HepG2 (cell line): ENCODE results near the gene SOCS1. TPM values are rescaled to one million over a fixed set of nuclear protein-coding genes. Genes with fewer than 3 reads are reported as not detected.
A peak's percentile ranks its signal among the peaks of the same experiment; 100 is the strongest.

ENCODE experiments used
- ARNT ChIP-seq: fragments of 450-650 bp; IDR thresholded peaks from 2 replicates; pipeline ENCODE4 v1.6.1; 2017
- CREM ChIP-seq, 2 experiments: sonication (generic) in 1 of 2; formaldehyde crosslinking in 1 of 2; IDR thresholded peaks; 2 replicates each; pipeline versions ENCODE4 v1.4.0 to v1.6.1; 2016 to 2020; ENCODE audit warnings: antibody characterized with exemption in 1 of 2, mild to moderate bottlenecking in 1 of 2, missing genetic modification reagents in 1 of 2
- EEA1 ChIP-seq: sonication (generic); formaldehyde crosslinking; IDR thresholded peaks from 2 replicates; pipeline ENCODE4 v1.5.1; 2020; ENCODE audit warnings: mild to moderate bottlenecking, missing genetic modification reagents, borderline replicate concordance
- HMG20A ChIP-seq: IDR thresholded peaks from 2 replicates; pipeline ENCODE4 v1.6.1; 2016; ENCODE audit warnings: borderline replicate concordance
- IKZF1 ChIP-seq: fragments of 450-650 bp; IDR thresholded peaks from 2 replicates; pipeline ENCODE4 v1.7.1; 2016
- KDM5B ChIP-seq: sonication (generic); formaldehyde crosslinking; IDR thresholded peaks from 2 replicates; pipeline ENCODE4 v1.4.0; 2020; ENCODE audit warnings: missing genetic modification reagents, mild to moderate bottlenecking, borderline replicate concordance
- MXD3 ChIP-seq: IDR thresholded peaks from 2 replicates; pipeline ENCODE4 v1.6.1; 2016; ENCODE audit warnings: mild to moderate bottlenecking, missing biosample characterization, missing genetic modification reagents
- NKX3-1 ChIP-seq: sonication (generic); formaldehyde crosslinking; IDR thresholded peaks from 2 replicates; pipeline ENCODE4 v1.5.0; 2020; ENCODE audit warnings: missing genetic modification reagents
- PRDM15 ChIP-seq: sonication (generic); formaldehyde crosslinking; IDR thresholded peaks from 2 replicates; pipeline ENCODE4 v1.4.0; 2020; ENCODE audit warnings: missing genetic modification reagents
- TAF1 ChIP-seq: sonication (generic); formaldehyde crosslinking; IDR thresholded peaks from 2 replicates; pipeline ENCODE4 v1.4.0; 2020; ENCODE audit warnings: missing genetic modification reagents
- ZBTB21 ChIP-seq: sonication (generic); formaldehyde crosslinking; IDR thresholded peaks from 2 replicates; pipeline ENCODE4 v1.4.0; 2020; ENCODE audit warnings: missing genetic modification reagents
- ZBTB38 ChIP-seq: sonication (generic); formaldehyde crosslinking; IDR thresholded peaks from 2 replicates; pipeline ENCODE4 v1.5.1; 2020; ENCODE audit warnings: mild to moderate bottlenecking, missing genetic modification reagents
- ZBTB44 ChIP-seq: sonication (generic); formaldehyde crosslinking; IDR thresholded peaks from 2 replicates; pipeline ENCODE4 v1.4.0; 2020; ENCODE audit warnings: missing genetic modification reagents
- ZNF10 ChIP-seq: sonication (generic); formaldehyde crosslinking; IDR thresholded peaks from 2 replicates; pipeline ENCODE4 v1.4.0; 2020; ENCODE audit warnings: mild to moderate bottlenecking, low read depth, missing genetic modification reagents, borderline replicate concordance
- ZNF20 ChIP-seq: sonication (generic); formaldehyde crosslinking; IDR thresholded peaks from 2 replicates; pipeline ENCODE4 v1.4.0; 2020; ENCODE audit warnings: mild to moderate bottlenecking, moderate library complexity, missing genetic modification reagents
- ZNF224 ChIP-seq: sonication (generic); formaldehyde crosslinking; IDR thresholded peaks from 2 replicates; pipeline ENCODE4 v1.5.0; 2020; ENCODE audit warnings: mild to moderate bottlenecking, missing genetic modification reagents
- ZNF292 ChIP-seq: sonication (generic); formaldehyde crosslinking; IDR thresholded peaks from 2 replicates; pipeline ENCODE4 v1.8.1; 2022; ENCODE audit warnings: mild to moderate bottlenecking, low read depth, missing genetic modification reagents, borderline replicate concordance
- ZNF577 ChIP-seq: sonication (generic); formaldehyde crosslinking; IDR thresholded peaks from 2 replicates; pipeline ENCODE4 v1.4.0; 2020; ENCODE audit warnings: mild to moderate bottlenecking, low read depth, missing genetic modification reagents, borderline replicate concordance
- ZNF614 ChIP-seq: IDR thresholded peaks from 2 replicates; pipeline ENCODE4 v1.6.1; 2018; ENCODE audit warnings: missing biosample characterization, missing genetic modification reagents, inconsistent platforms, borderline replicate concordance
- ZNF674 ChIP-seq: sonication (generic); formaldehyde crosslinking; IDR thresholded peaks from 2 replicates; pipeline ENCODE4 v1.5.0; 2020; ENCODE audit warnings: low read depth, mild to moderate bottlenecking, missing genetic modification reagents
- ZSCAN31 ChIP-seq: sonication (generic); formaldehyde crosslinking; IDR thresholded peaks from 2 replicates; pipeline ENCODE4 v1.5.0; 2020; ENCODE audit warnings: low read depth, mild to moderate bottlenecking, missing genetic modification reagents
- polyA plus RNA-seq, 8 experiments: library from polyadenylated mRNA; depleted of rRNA in 3 of 8; stranded (reverse) in 7 of 8; unstranded in 1 of 8; fragments of >200 nt; fragmentation: Illumina TruSeq in 4 of 8; extraction: Trizol in 4 of 8; gene quantifications; 2 replicates each; pipeline versions ENCODE4 v1.2.1 to v1.2.3, GENCODE V29; 2011 to 2016; ENCODE audit warnings: low read depth in 4 of 8, missing spikeins in 1 of 8, mixed read lengths in 1 of 8; ENCODE audit not compliant: insufficient read depth in 1 of 8
- total RNA-seq, 5 experiments: library from RNA; depleted of rRNA; stranded (reverse); fragments of >200 nt; fragmentation: Illumina TruSeq; extraction: Trizol; gene quantifications; 2 replicates each; pipeline ENCODE4 v1.2.3, GENCODE V29; 2016; ENCODE audit warnings: low read depth in 1 of 5
- TF ChIP-seq, protein P1 (sequence below): sonication (generic); formaldehyde crosslinking; IDR thresholded peaks from 2 replicates; pipeline ENCODE4 v1.4.0; 2020; ENCODE audit warnings: mild to moderate bottlenecking, missing genetic modification reagents
- TF ChIP-seq, protein P2 (sequence below): conservative IDR thresholded peaks from 2 replicates; pipeline ENCODE4 v1.6.1; 2018; ENCODE audit warnings: missing genetic modification reagents

The SOCS1 gene
- total and polyA plus RNA-seq, 2 of the 13 experiments (the other 11 are each of a cell fraction or from before 2014, with no cell fraction given): 5.3 to 6.3 TPM

DNA sequence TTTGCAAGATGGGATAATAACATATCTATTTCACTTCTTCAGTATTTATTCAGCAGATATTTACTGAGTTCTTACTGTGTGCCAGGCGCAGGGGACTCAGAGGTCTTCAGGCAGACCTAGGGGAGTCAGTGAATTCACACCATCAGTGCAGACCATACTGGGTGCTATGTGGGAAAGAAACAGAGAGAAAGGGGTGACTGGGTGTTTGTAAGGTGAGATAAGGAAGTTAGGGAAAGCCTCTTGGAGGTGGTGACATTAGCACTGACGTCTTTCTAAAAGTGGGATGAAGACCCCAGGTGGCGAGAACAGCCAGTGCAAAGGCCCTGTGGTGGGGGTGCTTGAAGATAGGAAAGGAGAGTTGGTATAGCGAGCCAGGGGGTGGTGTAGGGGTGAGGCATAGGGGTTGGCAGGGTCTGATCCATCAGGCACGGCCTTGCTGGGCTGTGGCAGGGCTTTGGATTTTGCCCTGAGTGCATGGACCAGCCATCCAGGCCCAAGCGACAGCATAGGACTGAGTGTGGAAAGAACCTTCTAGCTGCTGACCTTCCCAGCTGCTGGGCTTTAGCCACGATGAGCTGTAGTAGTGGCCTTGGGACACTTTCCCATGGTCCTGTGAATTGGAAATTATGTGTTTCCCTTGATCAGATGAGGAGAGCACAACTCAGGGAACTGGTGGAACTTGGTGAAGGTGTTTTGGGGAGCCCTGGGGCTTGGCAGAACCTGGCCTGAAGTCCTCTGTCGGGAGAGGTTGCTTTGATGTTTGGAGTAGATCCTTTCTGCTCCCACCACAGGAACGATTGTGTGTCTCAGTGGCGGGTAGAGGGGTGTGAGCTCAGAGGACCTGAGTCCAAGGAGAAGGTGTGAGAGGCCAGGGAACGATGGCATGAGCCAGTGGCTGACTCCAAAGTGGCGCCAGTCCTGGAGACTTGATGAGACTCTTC, 3.9 kb upstream of the SOCS1 start (continued):
- TF ChIP-seq MXD3 (no peak), CREM (IDR thresholded peaks at IDR 0.05) (no peak), CREM (CRISPR knock-in tag; IDR thresholded peaks at IDR 0.05) (no peak), ARNT (no peak), ZNF20 (no peak), TAF1 (CRISPR knock-in tag) (no peak), ZNF614 (CRISPR knock-in tag) (no peak), ZSCAN31 (CRISPR knock-in tag) (no peak), ZNF577 (no peak), IKZF1 (no peak), PRDM15 (CRISPR knock-in tag) (no peak), ZNF224 (CRISPR knock-in tag) (peak; percentile 58; the same call in 1 of the 2 replicates), ZNF674 (CRISPR knock-in tag) (no peak), HMG20A (no peak), ZBTB38 (CRISPR knock-in tag) (peak; percentile 58; the same call in 1 of the 2 replicates), NKX3-1 (CRISPR knock-in tag) (no peak), ZNF10 (CRISPR knock-in tag) (no peak), KDM5B (CRISPR knock-in tag) (peak; percentile 82), ZBTB44 (no peak), ZBTB21 (CRISPR knock-in tag) (no peak), EEA1 (CRISPR knock-in tag) (no peak), ZNF292 (CRISPR knock-in tag) (peak; percentile 15; the same call in 1 of the 2 replicates)
- TF ChIP-seq, protein P1, sequence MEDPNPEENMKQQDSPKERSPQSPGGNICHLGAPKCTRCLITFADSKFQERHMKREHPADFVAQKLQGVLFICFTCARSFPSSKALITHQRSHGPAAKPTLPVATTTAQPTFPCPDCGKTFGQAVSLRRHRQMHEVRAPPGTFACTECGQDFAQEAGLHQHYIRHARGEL: no peak; the same call in none of the 2 replicates
- TF ChIP-seq, protein P2, sequence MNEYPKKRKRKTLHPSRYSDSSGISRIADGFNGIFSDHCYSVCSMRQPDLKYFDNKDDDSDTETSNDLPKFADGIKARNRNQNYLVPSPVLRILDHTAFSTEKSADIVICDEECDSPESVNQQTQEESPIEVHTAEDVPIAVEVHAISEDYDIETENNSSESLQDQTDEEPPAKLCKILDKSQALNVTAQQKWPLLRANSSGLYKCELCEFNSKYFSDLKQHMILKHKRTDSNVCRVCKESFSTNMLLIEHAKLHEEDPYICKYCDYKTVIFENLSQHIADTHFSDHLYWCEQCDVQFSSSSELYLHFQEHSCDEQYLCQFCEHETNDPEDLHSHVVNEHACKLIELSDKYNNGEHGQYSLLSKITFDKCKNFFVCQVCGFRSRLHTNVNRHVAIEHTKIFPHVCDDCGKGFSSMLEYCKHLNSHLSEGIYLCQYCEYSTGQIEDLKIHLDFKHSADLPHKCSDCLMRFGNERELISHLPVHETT (CRISPR knock-in tag): no peak
